A172 (cell line): Measurements from ENCODE around the gene RNF32. TPM values are rescaled to one million over a fixed set of nuclear protein-coding genes. Genes with fewer than 3 reads are reported as not detected.
A peak's percentile ranks its signal among the peaks of the same experiment; 100 is the strongest.
"Not testable (repeated sequence)": the region's sequence is repeated elsewhere in the genome, so short reads cannot be mapped to it uniquely, and the experiment has no call there.

Experiments used
- DNase-seq: peaks from one replicate; pipeline ENCODE4 v3.0.0-alpha.2; 2015; ENCODE audit warnings: low spot score
- total RNA-seq: library from RNA; depleted of rRNA; stranded (reverse); fragments of >200 nt; shearing (Covaris generic); gene quantifications from 2 replicates; pipeline ENCODE4 v1.2.3, GENCODE V29; 2014

Gene RNF32
- total RNA-seq, 1 experiment from 2014 or later, result not detected

DNA sequence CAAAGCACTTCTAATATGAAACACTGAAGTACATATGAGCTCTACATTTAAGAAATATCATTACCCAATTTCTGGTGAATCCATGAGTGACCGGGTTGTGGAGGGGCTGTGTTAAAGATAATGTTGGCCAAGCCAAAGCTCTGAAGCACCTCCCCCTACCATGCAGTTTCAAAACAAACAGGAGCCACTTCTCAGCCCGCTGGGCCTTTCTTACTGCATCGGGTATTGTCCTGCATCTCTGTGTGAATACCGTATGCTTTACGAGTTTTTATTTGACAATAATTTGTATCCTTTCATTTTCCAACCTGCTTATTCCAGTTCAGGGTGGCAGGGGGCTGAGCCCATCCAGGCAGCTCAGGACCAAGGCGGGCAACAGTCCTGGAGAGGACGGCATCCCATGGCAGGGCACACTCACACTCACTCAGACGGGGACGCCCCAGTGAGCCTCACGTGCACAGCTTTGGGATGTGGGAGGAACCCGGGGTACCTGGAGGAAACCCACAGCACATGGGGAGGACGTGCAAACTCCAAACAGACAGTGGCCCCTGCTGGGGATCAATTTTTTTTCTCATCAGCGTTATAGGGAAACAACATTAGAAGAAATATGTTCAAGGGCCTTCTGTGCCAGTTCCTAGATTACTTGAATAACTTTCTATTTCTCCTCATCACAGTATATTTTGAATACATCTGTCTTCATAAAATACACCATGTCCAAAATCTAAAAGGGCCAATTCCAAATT, 1.9 kb downstream of the RNF32 start:
- DNase-seq, result no peak

DNA sequence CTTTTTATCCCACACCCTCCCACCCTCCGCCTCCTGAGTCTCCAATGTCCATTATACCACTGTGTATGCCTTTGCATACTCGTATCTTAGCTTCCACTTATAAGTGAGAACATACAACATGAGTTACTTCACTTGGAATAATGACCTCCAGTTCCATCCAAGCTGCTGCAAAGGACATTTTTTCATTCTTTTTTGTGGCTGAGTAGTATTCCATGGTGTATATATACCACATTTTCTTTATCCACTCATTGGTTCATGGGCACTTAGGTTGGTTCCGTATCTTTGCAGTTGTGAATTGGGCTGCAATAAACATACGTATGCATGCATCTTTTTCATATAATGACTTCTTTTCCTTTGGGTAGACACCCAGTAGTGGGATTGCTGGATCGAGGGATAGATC, 6.8 kb downstream of the RNF32 start:
- DNase-seq, result not testable (repeated sequence)

DNA sequence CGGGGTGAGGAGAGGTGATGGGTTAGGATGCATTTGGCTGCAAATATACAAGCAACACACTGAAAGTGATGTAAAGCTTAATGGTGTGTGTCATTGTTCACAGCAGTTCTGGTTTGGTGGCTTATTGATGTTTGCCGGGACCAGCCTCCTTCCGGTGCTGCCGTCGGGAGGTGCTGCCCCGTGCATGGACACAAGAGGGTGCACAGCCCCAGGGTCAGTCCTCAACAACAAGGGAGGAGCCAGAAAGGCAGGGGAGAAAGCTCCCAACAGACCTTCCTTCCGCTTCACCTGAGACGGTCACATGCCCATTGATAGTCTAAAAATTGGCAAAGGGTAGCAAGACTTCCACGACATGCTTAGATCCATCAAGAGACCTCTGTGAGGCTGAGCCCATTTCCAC, 9.5 kb downstream of the RNF32 start:
- no peak for DNase-seq

DNA sequence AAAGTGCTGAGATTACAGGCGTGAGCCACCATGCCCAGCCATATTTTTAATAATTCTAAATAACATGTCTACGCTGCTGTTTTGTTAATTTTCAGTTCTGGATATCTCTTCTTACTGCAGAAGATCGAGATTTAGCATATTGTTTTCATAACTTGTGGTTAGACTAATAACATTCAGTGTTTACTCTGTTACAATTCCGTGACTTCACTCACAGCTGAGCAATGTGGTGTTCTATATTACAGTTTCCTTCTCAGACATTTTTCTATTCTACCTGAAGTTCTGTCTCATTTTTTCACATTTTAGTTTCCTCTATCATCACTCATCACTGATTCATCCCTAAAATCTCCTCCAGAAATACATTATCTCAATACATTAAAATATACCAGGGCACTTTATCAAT, 10.9 kb downstream of the RNF32 start:
- no peak for DNase-seq

DNA sequence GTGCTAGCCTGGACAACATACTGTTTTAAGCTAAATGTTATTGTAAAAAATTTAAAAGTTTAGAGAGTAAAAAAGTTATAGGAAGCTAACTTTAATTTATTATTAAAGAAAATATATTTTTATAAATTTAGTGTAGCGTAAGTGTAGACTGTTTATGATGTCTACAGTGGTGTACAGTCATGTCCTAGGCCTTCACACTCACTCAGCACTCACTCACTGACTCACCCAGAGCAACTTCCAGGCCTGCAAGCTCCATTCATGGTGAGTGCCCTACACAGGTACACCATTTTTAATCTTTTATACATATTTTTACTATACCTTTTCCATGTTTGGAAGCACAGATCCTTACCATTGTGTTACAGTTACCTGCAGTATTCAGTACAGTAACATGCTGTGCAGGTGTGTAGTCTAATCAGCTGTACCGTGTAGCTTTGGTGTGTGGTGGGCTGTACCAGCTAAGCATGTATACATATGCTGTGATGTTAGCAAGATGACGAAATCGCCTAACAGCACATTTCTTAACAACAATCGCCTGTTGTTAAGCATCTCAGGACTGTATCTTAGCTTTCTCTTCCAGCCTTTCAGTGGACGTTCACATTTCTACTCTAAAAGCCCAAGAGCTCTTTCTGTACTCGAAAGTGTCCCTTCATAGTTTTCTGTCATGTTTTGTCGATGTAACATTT, 12.5 kb downstream of the RNF32 start:
- no peak for DNase-seq

DNA sequence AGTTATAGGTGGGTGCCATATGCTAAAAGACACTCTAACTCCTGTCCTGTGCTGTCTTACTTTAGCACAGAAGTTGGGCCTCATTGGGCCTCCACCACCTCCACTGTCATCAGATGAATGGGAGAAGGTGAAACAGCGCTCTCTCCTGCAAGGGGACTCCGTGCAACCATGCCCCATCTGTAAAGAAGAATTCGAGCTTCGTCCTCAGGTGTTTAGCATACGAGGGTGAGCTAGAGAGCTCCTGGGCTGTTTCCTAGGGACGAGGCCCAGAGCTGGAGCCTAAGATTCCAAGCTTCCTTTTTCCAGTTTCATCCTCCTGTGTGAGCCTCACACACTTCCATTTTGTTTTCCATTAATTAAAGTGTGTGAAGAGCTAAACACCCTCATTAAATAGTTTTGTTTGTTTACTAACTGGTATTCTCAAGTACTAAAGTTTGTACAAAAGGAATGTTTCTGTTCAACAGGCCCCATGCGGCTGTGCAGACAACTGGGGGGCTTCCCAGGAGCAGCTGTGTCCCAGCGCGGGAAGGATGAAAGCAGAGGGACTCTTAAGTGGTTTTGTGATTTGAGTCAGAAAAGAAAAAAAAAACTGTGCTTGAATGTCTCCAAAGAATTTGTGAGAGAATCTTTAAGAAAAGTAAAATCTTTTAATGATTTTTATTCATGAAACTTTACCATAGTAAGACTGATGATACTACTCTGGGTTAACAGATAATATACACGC, 14.1 kb downstream of the RNF32 start:
- no peak for DNase-seq

DNA sequence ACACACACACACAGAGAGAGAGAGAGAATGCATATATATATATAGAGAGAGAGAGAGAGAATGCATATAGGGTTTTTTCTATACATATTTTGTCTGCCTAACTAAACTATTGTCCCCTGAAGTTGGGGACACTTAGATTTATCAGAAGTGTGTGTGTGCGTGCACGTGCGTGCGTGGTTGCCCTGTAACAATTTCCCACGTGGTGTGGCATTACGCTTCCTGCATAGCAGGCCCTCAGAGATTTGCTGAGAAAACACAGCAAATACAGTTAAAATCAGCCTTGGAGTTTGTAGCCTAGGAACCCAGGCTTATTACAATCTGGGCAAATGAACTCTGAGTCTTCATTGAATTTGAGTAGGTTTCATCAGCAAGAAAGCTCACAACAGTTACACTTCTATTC, 14.7 kb downstream of the RNF32 start:
- no peak for DNase-seq

DNA sequence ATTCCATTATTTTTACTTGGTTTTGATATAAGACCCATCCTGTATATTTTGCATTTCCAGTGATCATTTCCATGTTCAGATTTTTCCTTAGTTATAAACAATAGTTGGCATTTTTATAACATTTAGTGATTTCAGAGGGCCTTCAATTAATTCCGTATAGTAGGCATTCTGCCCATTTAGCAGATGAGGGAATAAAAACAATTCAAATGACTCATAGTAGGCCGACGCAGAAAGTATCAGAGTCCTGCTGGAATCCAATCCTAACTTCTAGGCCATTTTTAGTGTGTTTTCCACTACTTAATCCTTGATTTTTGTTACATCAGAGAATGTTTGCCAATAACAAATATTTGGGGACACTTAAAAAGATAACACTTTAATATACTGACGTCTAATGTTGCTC, 15.4 kb downstream of the RNF32 start:
- DNase-seq, result no peak

DNA sequence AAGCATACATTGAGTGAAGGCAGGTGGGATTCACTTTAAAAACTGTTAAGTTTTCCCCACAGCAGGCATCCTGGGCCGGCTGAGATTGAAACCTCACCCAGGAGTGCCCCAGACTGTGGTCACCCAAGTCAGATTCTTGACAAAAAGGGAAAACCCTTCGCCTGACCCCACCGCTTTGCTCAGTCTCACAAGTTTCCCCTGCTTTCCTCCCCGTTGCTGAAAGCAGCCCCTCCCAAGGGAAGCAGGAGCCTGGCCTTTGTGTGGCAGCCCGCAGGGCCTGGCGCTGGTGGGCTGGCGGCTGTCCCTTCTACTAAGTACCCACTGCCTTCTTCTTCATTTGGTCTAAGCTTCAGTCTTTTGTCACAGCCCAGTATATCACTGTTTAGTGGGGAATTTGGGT, 16.0 kb downstream of the RNF32 start:
- DNase-seq, result no peak

DNA sequence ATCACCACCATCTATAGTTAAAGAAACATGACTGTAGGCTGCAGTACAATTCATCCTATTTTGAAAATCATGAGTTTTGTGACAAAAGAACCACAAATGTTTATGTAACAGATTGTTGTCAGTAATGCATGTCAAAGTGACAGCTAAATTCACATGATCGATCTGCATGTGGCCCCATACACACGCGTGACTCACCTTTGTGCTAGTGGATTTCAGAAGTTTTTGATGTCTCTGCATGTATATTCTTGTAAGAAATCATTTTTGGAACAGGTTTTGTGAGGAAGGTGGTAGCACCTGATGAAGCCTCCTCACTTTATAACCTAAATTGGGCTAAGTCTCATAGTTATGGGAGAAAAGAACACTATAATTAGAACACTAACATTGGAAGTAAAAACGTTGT, 17.1 kb downstream of the RNF32 start:
- DNase-seq, result no peak

DNA sequence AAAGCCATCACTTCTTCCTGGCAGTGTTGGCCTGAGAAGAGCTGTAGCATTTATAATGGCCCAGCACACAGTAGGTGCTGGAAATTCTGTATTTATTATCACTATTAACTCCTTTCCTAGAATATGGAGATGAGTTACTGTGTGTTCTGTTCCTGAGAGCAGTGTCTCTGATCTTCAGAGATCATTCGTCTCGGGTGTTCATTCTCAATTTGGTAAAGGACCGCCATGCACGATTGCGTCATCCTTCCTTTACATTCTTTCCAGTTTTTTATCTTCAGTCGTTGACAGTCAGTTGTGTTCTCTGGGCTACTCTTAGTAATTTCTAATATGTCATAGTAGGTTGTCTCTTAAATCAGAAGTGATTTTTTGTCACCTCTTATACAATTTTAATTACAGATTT, 18.6 kb downstream of the RNF32 start:
- DNase-seq, result no peak

DNA sequence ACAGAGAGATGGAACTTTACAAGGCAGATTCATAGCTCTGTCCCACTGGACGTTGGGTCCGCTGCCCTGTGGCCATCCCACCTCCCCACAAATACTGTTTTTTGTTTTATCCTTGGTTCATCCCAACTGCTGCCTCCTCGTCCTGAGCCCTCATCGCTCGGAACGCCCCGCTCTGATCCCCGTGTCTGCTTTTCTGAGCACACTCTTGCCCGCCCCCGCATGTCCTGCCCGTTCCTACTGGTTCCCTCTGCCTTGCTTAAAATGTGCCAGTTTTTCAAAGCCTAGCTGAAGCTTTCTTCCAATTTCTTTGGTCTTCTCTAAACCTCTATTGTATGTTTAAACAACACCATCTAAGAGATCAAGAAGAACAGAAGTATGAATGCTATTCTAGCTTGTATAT, 19.4 kb downstream of the RNF32 start:
- no peak for DNase-seq

DNA sequence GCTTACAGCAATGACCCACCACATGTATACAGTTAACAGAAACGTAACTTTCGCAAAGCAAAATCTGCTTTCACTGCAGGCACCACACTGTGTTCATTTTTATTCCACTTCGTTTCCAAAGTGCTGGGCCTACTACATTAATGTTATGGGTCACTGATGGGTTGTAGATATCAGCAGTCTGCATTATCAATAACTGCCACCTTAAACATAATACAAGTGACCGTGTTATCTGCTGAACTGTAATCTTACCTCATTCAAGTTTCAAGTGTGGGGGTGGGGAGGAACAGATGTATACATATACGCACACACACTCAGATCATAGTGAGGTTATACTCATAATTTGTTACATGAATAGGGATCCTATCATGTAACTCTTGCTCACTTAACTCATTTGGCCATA, 21.1 kb downstream of the RNF32 start:
- no peak for DNase-seq

DNA sequence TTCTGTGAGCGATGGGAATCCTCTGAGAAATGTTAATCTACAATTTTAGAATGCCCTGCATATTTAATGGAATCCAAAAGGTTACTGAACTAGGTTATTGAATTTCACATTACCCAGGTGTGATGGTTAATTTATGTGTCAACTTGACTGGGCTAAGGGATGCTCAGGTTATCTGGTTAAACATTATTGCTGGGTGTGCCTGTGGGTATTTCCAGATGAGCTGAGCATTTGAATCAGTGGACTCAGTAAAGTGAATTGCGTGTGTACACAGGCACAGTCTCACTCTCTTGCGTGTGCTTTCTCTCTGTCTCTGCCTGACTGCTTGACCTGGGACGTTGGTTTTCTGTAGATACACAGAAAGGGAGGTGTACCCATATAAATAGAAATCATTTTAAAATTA, 21.7 kb downstream of the RNF32 start:
- no peak for DNase-seq

DNA sequence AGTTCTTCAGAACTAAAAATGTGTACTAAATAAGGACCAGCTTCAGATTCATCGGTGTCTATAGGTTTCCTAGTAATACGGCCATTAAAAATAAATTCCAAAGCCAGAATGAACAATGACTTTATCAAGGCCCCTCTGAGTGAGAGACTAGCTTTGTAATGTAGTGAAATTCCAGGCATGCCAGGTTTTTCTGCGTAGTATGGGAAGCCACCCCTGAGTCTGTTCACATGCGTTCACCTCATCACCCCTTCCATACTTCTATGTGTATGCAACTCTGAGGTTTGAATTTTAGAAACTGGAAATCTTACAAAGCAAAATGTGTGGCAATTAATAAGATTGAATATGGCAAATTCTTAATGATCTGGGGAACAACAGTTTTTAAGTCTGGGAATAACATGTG, 24.5 kb downstream of the RNF32 start:
- DNase-seq, result no peak

DNA sequence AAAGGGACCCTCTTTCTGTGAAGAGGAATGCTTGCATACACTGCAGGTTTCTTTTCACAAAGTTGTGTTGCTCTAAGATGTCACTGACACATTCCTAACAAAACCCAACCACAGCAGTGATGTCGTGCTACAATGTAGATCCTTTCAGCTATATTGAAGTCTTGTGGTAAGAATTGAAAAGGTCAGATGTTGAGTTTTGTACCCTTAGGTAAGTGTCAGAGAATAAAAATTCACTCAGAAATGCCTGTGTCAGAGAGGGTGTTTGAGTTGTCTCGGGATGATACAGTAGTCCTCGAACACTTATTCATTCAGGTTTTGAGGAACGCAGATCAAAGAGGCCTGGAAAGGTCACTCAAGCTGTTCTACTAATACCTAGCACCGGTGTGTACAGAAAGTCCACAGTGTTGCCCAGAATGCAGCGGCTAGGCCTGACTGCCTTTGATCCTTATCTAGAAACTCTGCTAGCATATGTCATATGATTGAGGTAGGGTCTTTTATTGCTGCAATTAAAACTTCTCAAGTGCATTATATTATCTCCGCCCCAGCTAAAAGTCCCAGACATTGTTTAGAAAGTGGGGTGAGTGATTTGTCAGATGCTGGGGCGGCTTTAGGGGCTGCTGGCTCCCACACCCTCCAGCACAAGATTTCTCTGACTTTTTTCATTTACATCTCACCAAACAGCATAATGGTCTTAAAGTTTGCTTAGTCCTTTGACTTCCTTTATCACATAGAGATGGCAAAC, 26.0 kb downstream of the RNF32 start:
- DNase-seq, result no peak

DNA sequence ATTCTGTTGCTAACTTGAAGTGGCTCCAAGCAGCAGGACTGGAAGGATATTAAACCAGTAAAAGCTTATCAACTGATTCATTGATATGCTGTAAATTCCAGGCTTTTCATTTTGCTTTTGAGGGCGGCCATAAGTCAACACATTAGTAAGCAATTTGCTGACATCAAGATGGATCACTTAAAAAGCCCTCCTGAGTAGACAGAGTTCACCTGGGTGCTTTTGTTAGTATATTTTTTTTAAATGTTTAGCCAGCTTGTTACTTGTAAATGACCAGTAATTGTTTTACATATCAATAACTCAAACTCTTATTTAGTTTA, 26.5 kb downstream of the RNF32 start:
- DNase-seq, result no peak

DNA sequence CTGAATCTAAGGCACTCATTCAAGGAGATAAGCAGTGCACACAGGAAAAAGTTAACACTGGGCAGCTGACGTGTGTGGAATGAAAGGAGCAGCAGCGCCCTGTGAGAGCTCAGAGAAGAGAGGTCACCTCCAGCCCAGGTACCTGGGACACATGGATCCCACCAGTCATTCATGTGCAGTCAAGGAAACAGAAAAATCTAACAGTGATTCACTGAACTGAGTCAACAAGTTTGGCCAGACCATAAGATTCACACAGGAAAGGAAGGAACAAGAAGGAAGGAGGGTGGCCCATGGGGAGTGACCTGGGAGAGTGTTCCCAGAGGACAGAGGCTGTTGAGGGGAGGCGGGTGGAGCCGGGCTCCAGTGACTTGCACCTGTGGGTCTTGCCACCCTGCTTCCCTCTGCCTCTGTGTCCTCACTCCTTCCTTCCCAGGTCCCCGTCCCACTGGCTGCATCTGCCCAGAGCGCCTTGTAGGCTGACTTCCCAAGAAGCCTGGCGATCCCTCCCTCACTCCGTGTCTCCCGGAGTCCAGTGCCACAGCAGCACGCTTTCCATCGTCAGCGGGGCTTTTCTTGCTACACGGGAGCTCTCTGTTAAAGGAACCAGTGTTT, 27.7 kb downstream of the RNF32 start:
- DNase-seq, result peak; percentile 1

DNA sequence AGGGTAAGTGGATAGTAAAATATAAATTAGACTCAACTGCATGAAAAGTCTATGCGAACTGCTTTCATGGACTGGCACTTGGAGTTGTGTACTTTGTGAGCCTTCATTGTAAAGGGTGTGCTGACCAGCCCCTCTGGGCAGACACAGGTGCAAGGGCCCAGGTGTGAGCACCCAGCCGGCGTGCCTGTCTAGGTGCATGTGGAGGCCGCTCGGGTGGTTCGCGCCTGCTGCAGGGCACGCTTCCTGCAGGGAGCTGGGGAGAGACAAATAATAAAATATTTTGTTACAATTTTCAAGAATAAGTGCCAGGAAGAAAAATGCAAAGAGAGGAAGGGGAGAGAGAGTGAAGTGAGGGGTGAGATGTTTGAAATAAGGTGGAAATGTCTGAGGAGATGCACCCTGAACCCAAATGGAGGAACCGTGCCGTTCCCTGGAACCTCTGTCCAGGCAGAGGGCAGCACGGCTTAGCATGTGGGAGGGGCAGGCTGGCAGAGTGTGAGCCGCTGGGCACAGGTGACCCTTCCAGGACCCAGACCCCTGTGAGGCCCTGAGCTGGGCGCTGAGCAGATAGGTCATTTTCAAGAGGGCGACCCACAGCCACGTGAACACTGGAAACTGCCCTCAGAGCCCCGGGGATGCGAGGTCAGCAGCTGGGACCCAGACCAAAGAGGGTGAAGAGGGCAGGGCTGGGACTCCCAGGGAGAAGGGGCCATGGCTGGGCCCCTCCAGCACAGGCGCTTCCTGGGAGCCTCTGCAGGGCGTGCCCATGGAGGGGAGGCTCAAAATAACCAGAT, 28.7 kb downstream of the RNF32 start:
- DNase-seq, result no peak

DNA sequence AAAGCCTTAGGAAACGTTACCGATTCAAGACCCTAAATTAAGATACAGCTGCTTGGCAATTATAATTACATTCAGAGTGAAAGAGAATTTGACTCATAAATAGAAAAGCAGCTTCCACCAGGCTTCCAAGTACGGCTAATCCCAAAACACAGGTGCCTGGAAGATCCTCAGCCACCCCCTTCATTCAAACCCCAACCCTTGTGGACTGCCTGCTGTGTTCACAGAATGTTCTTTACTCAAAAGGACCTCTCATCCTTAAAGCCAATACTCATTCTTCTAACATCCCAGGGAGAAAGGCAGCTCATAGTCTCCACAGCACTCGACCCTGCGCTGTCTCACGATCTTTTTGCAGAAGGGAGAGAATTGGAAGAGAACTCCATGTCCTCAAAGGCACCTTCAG, 32.9 kb downstream of the RNF32 start:
- DNase-seq, result no peak

DNA sequence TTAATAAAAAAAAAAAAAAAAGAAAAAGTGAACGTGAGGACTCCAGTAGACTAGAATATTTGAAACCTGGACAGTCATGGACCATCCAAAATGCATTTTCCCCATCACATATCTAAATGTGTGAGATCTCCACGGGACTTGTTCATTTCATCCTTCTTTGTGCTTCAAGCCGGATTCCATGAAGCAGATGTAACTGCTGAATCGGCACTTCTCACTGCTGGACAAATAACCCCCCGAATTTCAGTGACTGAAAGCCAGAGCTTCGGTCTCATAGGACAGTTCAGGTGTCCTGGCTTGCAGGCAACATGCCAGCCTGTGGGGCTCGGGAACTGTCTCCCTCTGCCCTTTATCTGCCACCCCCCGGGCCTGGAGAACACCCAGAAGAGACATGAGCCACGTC, 33.3 kb downstream of the RNF32 start:
- no peak for DNase-seq
